Endodermal cell (in vitro differentiated cells): Measurements from ENCODE around the gene RASAL1. TPM values are rescaled to one million over a fixed set of nuclear protein-coding genes. Genes with fewer than 3 reads are reported as not detected.
A peak's percentile ranks its signal among the peaks of the same experiment; 100 is the strongest.

ENCODE experiments used
- DNase-seq: peaks from one replicate; pipeline ENCODE4 v3.0.0-alpha.2; 2017
- H3K27ac ChIP-seq: 2 replicates; pipeline ENCODE4 v1.5.1; 2013; ENCODE audit warnings: mild to moderate bottlenecking, low read depth, low read length, moderate library complexity
- H3K27me3 ChIP-seq: 2 replicates; pipeline ENCODE4 v1.6.1; 2013; ENCODE audit warnings: mild to moderate bottlenecking, low read length, moderate library complexity; ENCODE audit not compliant: insufficient read depth, control insufficient read depth, poor library complexity, severe bottlenecking
- H3K36me3 ChIP-seq: 2 replicates; pipeline ENCODE4 v1.7.0; 2013; ENCODE audit warnings: mild to moderate bottlenecking, low read length, moderate library complexity; ENCODE audit not compliant: control insufficient read depth, insufficient read depth
- H3K4me1 ChIP-seq: one replicate; pipeline ENCODE4 v1.7.0; 2013; ENCODE audit warnings: low read length; ENCODE audit not compliant: control insufficient read depth, insufficient read depth
- H3K4me3 ChIP-seq: 2 replicates; pipeline ENCODE4 v1.5.1; 2013; ENCODE audit warnings: mild to moderate bottlenecking, low read length, moderate library complexity
- H3K9ac ChIP-seq: 2 replicates; pipeline ENCODE4 v1.6.1; 2013; ENCODE audit warnings: mild to moderate bottlenecking, low read length, moderate library complexity; ENCODE audit not compliant: poor library complexity, severe bottlenecking; ENCODE audit errors: extremely low read depth
- H3K9me3 ChIP-seq: 2 replicates; pipeline ENCODE4 v1.6.1; 2013; ENCODE audit warnings: mild to moderate bottlenecking, low read length, moderate library complexity; ENCODE audit not compliant: control insufficient read depth
- H3K27ac Mint-ChIP-seq: 2 replicates; pipeline ENCODE4 v1.8.0; 2020; ENCODE audit warnings: mixed read lengths
- H3K27me3 Mint-ChIP-seq: 2 replicates; pipeline ENCODE4 v1.8.0; 2021; ENCODE audit warnings: mild to moderate bottlenecking, mixed read lengths; ENCODE audit not compliant: insufficient read depth
- H3K36me3 Mint-ChIP-seq: 2 replicates; pipeline ENCODE4 v1.8.0; 2020; ENCODE audit warnings: low read depth, mixed read lengths
- H3K4me1 Mint-ChIP-seq: 2 replicates; pipeline ENCODE4 v1.8.0; 2020; ENCODE audit warnings: mixed read lengths
- H3K4me3 Mint-ChIP-seq: 2 replicates; pipeline ENCODE4 v1.8.0; 2020; ENCODE audit warnings: mild to moderate bottlenecking, moderate library complexity, mixed read lengths
- H3K9me3 Mint-ChIP-seq: 2 replicates; pipeline ENCODE4 v1.8.0; 2020; ENCODE audit warnings: mild to moderate bottlenecking, mixed read lengths
- WGBS, 2 experiments: methylation state at CpG; one replicate each; pipeline versions ENCODE4 v1.1.5 to v1.1.7; 2013; ENCODE audit warnings: missing lambda C conversion rate in 2 of 2, mixed read lengths in 1 of 2; ENCODE audit not compliant: insufficient coverage in 1 of 2, insufficient read length in 1 of 2; 5-methylcytosine and 5-hydroxymethylcytosine counted together
- total RNA-seq, 2 donors: library from RNA; stranded (reverse); fragmentation: NEBNext Ultra II Directional in 1 of 2; extraction: Animal tissue kit (Norgen Biotek cat#: 25700) in 1 of 2; gene quantifications; 2 replicates in 1 of 2; 3 replicates in 1 of 2; pipeline ENCODE4 v1.2.1, GENCODE V29; 2021
- TF ChIP-seq, protein P1 (sequence below): fragments of 200-600 bp; sonication (generic); conservative IDR thresholded peaks from 2 replicates; pipeline ENCODE4 v1.5.0; 2021; ENCODE audit warnings: antibody characterized with exemption, mild to moderate bottlenecking

RASAL1 gene
- total RNA-seq, 2 donors from 2014 or later: 0.77 to 1.4 TPM

DNA sequence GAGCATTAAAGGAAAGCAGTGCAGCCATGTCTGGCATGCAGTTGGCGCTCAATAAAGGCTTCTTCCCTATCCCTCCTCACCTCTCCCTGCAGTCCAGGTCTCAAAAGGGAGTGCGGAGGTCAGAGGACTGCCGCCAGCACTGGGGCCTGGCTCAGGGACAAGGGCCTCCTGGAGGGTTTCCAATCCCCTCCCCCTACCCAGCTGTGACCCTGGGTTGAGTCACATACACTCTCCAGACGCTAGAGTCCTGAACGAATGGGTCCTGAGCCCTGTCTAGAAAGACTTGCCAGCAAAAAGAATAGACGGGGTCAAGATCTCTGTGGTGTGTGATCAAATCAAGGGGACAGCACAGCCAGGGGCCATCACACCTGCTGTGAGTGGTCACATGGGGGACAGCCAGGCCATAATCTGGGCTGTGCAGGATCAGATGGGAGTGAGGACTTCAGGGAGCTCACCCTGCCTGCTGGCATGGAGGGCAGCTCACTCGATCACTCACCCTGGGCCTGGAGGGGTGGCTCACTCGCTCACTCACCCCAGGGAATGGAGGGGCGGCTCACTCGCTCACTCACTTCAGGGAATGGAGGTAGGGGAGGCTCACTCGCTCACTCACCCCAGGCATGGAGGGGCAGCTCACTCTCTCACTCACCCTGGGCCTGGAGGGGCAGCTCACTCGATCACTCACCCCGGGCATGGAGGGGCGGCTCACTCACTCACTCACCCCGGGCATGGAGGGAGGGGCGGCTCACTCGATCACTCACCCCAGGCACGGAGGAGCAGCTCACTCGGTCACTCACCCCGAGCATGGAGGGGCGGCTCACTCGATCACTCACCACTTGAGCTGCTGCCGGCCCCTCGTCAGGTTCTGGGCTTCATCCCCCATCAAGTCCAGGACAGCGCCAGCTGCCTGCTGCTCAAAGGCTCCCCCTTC lies 26.8 kb upstream of the RASAL1 start:
- DNase-seq: peak; percentile 87
- Mint-ChIP-seq H3K4me3 (no peak overlapping the region), H3K4me1 (peaks cover 9% of the 10 kb centered on the region), H3K27ac (peak overlapping the region; percentile 69), H3K9me3 (no peaks in the 10 kb centered on the region), H3K27me3 (no peaks in the 10 kb centered on the region), H3K36me3 (peaks cover 61% of the 10 kb centered on the region)
- Histone ChIP-seq H3K36me3 (peaks cover 59% of the 10 kb centered on the region), H3K4me3 (no peak overlapping the region), H3K9ac (no peak overlapping the region), H3K27me3 (no peaks in the 10 kb centered on the region), H3K4me1 (no peaks in the 10 kb centered on the region), H3K9me3 (no peaks in the 10 kb centered on the region), H3K27ac (peak overlapping the region; percentile 71)
- TF ChIP-seq, protein P1, sequence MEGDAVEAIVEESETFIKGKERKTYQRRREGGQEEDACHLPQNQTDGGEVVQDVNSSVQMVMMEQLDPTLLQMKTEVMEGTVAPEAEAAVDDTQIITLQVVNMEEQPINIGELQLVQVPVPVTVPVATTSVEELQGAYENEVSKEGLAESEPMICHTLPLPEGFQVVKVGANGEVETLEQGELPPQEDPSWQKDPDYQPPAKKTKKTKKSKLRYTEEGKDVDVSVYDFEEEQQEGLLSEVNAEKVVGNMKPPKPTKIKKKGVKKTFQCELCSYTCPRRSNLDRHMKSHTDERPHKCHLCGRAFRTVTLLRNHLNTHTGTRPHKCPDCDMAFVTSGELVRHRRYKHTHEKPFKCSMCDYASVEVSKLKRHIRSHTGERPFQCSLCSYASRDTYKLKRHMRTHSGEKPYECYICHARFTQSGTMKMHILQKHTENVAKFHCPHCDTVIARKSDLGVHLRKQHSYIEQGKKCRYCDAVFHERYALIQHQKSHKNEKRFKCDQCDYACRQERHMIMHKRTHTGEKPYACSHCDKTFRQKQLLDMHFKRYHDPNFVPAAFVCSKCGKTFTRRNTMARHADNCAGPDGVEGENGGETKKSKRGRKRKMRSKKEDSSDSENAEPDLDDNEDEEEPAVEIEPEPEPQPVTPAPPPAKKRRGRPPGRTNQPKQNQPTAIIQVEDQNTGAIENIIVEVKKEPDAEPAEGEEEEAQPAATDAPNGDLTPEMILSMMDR: no peak
- 78 to 84% methylated on average over 11 to 24 of the region's 25 CpGs for WGBS, 2 experiments

DNA sequence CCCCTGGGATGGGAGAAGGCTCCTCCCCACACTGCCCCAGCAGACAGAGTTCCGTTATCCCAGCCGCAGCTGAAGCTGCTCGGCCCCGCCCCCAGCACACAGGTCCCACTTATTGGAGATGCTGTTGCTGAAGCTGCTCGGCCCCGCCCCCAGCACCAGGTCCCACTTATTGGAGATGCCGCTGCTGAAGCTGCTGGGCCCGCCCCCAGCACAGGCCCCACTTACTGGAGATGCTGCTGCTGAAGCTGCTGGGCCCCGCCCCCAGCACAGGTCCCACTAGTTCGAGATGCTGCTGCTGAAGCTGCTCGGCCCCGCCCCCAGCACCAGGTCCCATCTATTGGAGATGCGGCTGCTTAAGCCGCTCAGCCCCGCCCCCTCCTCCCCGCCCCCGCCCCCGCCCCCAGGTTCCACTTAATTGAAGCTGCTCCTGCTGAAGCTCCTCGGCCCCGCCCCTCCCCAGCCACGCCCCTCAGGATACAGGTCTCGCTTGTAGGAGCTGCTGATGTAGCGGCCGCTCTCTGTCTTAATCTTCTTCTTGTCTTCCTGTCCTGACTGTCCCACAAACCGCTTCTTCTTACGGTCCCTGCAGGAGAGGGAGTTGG lies 26.0 kb upstream of the RASAL1 start:
- no peak overlapping the region for H3K4me3 ChIP-seq
- H3K36me3 ChIP-seq: peaks cover 56% of the 10 kb centered on the region
- Mint-ChIP-seq H3K27ac (peak overlapping the region; percentile 69), H3K9me3 (no peaks in the 10 kb centered on the region), H3K36me3 (peaks cover 57% of the 10 kb centered on the region), H3K4me1 (peaks cover 9% of the 10 kb centered on the region), H3K27me3 (peaks cover under 1% of the 10 kb centered on the region), H3K4me3 (no peak overlapping the region)
- H3K9me3 ChIP-seq: no peaks in the 10 kb centered on the region
- no peaks in the 10 kb centered on the region for H3K4me1 ChIP-seq
- peak overlapping the region; percentile 71 for H3K27ac ChIP-seq
- no peak overlapping the region for H3K9ac ChIP-seq
- H3K27me3 ChIP-seq: no peaks in the 10 kb centered on the region
- DNase-seq: peak; percentile 100
- 29 to 30% methylated on average over 12 to 20 of the region's 26 CpGs for WGBS, 2 experiments
- TF ChIP-seq, protein P1: no peak

DNA sequence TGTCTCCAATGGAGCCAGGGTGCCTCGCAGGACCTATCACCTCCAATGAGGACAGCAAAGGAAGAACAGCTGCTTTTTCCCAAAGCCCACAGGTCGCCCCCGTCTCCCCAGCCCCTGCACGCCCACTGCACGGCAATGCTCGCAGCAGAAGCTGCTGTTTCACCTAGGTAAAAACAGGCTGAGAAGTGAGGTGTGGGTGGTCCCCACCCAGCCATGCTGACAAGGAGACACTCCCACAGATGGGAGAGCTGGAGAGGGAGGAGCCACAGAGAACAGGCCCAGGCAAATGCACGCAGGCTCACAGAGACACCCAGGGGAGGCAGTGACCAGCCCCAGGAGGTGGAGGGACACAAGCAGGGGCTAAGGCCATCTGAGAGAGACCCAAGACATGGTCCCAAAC lies 24.4 kb upstream of the RASAL1 start:
- H3K4me3 Mint-ChIP-seq: no peak overlapping the region
- no peak overlapping the region for H3K4me3 ChIP-seq
- H3K4me1 Mint-ChIP-seq: peaks cover 9% of the 10 kb centered on the region

More for the DNA sequence above, 24.4 kb upstream of the RASAL1 start:
- peaks cover 15% of the 10 kb centered on the region for H3K27me3 Mint-ChIP-seq
- H3K27ac Mint-ChIP-seq: no peak overlapping the region
- H3K36me3 ChIP-seq: peaks cover 40% of the 10 kb centered on the region
- no peak overlapping the region for H3K9ac ChIP-seq
- WGBS, 2 experiments: 94 to 100% methylated on average over 2 to 7 of the region's 7 CpGs
- peaks cover 46% of the 10 kb centered on the region for H3K36me3 Mint-ChIP-seq
- H3K27me3 ChIP-seq: peaks cover 12% of the 10 kb centered on the region
- no peaks in the 10 kb centered on the region for H3K9me3 Mint-ChIP-seq
- TF ChIP-seq, protein P1: no peak
- no peak overlapping the region for H3K27ac ChIP-seq
- no peaks in the 10 kb centered on the region for H3K4me1 ChIP-seq
- H3K9me3 ChIP-seq: no peaks in the 10 kb centered on the region
- no peak for DNase-seq
